ENCODE measurements around the gene PARD3.
"Not testable (repeated sequence)": the region's sequence is repeated elsewhere in the genome, so short reads cannot be mapped to it uniquely, and the experiment has no call there.

Gene PARD3

GRCh38 chr10:34797155-34797554, 17.9 kb downstream of the PARD3 start:
- DNase-seq (ENCODE audit: low spot score): no peak

GRCh38 chr10:34796133-34796532, 19.0 kb downstream of the PARD3 start:
- no peak for DNase-seq (ENCODE audit: low spot score)

DNA sequence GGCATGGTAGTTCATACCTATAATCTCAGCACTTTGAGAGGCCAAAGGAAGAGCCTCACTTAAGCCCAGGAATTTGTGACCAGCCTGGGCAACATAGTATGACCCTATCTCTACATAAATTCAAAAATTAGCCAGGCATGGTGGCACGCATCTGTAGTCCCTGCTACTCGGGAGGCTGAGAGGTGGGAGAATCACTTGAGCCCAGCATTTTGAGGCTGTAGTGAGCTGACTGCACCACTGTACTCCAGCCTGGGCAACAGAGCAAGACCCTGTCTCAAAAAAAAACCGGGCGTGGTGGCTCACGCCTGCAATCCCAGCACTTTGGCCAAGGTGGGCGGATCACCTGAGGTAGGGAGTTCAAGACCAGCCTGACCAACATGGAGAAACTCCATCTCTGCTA, 19.8 kb downstream of the PARD3 start:
- DNase-seq (ENCODE audit: low spot score): no peak

GRCh38 chr10:34794835-34795234, 20.3 kb downstream of the PARD3 start:
- DNase-seq (ENCODE audit: low spot score): no peak

- not testable (repeated sequence) for DNase-seq (ENCODE audit: low spot score)
These were observed 21.5 kb downstream of the PARD3 start for GRCh38 chr10:34793581-34793980.

GRCh38 chr10:34792881-34793280, 22.2 kb downstream of the PARD3 start:
- no peak for DNase-seq (ENCODE audit: low spot score)

- DNase-seq (ENCODE audit: low spot score): no peak
These were observed 23.1 kb downstream of the PARD3 start for GRCh38 chr10:34791947-34792346.

DNA sequence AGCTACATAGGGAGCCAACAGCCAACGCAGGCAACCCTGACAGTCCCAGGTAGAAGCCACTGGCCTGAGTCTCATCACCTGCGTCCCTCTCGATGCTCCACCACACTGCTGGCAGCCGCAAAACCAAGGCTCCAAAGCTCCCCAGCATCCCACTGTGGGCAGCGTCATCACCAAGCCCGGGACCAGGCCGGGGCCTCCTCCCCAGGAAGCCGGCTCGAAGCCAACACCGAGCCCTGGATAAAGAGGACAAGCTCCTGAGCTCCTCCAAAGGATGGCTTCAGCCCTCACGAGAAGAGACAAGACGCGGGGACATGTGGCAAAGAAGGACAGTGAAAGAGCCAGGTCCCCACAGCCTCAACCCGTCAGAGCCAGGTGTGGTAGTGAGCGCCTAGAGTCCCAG, 23.9 kb downstream of the PARD3 start:
- no peak for DNase-seq (ENCODE audit: low spot score)

- DNase-seq (ENCODE audit: low spot score): no peak
These were observed 25.1 kb downstream of the PARD3 start for GRCh38 chr10:34789966-34790506.

DNA sequence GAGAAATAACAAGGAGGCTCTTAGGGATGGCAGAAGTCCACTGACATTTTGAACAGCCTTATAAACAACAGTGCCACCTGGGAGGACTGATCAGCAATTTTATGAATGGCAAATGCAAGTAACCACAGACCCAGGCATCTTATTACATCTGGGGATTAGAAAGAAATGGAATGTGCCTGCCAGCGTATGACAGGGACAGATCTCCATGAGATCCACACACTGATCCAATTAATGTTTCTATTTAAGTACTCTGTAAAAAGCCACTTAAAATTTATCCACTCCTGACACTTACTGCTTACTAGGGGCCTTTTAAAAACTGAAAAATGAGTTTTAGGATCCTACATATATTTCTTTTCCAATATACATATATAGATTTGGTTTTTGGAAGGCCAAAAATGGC, 28.6 kb downstream of the PARD3 start:
- no peak for DNase-seq (ENCODE audit: low spot score)

DNA sequence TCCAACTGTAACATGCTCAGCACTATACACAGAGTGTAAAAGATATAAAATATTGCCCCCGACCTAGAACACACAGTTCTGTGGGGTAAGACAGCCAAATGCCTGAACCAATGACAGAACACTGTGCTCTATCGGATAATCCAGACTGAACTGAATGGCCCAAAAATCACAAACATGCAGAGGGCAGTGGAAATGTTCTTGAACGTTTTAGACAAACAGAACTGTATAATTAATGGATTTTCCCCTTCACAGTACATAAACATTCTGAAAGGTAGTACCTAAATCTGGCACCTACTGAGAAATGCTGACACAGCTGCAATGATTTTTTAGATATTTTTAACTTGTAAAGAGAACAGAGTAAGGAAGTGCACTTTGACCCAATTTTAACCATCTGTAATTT, 33.4 kb downstream of the PARD3 start:
- DNase-seq (ENCODE audit: low spot score): no peak

GRCh38 chr10:34780818-34781380, 34.2 kb downstream of the PARD3 start:
- no peak for DNase-seq (ENCODE audit: low spot score)

- DNase-seq (ENCODE audit: low spot score): no peak
These were observed 36.9 kb downstream of the PARD3 start for GRCh38 chr10:34778237-34778636.

- no peak for DNase-seq (ENCODE audit: low spot score)
These were observed 38.9 kb downstream of the PARD3 start for GRCh38 chr10:34776090-34776690.

DNA sequence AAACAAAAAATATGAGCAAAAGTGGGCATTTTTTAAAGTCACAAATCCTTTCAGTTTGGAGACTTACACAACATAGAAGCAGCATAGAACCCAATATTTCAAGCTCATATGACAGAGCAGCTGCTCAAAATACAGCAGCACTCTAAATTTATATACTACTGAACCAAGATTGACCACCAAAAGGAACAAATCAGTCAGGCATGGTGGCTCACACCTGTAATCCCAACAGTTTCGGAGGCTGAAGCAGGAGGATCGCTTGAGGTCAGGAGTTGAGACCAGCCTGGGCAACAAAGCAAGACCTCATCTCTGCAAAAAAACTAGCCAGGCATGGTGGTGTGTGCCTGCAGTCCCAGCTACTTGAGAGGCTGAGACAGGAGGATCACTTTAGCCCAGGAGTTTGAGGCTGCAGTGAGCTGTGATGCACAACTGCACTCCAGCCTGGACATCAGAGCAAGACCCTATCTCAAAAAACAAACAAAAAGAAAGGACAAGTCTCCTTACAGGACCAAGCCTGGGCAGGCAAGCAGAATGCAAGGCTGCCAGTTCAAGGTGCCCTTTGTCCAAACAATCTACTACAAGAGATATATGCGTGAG, 40.0 kb downstream of the PARD3 start:
- DNase-seq (ENCODE audit: low spot score): no peak

DNA sequence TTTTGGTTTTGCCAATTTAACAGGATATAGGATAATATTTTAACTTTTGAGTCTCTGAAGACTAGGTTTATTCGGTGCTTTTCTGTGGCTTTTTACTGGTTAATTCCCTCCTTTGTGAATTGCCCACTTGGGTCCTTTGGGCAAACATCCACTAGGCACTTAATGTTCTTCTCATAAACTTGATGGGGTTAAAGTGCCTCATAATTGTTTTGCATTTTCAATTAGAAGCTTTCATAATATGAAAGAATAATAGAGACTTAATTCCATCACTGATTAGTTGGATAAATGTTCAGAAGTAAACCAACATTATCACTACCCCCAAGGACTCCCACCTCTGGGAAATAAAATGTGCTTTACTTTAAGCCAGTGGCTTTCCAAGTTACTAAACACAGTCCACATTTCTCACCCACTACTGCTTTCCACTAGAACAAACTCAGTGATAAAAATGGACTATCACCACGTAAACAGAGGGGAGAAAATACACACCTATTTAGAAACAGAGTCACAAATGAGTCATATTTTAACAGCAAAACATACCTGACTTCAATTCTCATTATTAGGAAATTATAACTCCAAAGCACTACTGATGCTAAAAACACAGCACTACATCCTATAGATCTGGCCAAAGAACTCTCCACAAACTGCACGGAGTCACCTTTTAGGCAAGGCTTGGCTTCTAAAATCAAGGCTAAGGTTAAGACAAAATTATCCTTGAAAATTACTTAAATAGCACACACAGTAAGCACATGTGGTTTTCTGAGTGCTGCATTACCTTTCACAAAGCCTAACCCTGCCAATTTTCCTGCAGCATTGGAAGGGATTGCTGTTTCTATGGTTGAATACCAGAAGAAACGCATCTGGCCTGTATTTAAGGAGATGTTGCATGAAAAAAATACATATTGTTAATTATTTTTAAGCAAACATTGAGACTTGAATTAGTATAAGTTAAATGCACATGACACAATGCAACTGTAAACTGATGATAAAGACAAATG, 41.2 kb downstream of the PARD3 start:
- no peak for DNase-seq (ENCODE audit: low spot score)

DNA sequence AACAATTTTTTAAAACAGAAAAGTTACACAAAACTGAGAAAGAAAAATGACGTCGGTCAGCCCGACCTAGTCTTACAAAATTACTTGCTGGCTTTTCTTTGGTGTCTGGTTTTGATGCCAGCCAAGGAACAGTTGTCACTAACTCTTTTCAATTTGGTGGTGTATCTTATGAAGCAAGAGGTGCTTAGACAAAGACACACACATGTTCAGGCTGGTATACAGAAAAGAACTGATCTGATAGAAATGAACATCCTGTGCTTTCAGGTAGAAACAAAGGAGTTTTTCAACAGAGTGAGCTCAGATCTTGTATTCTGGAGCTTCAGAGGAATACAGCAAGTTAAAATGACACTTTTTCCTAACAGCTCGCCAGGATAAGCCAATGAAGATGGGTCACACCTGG, 43.6 kb downstream of the PARD3 start:
- no peak for DNase-seq (ENCODE audit: low spot score)

DNA sequence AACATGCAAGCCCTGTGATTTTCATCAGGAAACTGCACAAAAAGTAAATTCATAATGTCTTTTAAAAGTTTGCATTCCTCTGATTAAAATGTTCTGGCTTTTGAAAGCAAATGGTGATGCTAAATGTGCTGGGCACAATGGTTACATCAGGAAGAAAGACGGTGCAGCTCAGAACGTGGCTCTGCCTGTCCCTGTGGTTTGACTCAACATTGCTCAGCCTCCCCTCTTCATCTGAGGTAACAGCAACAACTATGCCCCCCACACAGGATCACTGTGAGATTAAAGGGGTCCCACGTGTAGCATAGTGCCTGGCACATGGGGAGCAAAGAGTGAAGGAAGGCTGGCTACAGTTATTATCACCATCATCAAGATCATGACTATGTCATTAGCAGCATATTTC, 44.0 kb downstream of the PARD3 start:
- DNase-seq (ENCODE audit: low spot score): no peak

DNA sequence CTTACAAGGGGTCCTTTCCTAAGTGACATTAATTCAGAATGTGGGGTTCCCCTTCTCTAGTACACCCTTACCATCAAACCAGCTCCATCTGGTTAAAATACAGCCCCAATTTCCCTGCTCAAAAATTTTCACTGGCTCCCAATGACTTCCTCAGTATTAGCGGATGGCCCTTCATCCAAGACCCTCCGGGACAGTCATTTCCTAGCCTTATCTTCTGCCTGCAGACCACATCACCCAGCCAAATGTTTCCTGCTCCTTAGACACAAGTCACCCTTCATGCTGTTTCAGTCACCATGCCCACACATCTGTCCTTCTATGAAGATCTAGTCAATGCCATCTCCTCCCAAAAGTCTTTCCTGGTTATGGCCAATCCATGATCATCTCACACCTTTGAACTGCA, 45.2 kb downstream of the PARD3 start:
- DNase-seq (ENCODE audit: low spot score): no peak

- no peak for DNase-seq (ENCODE audit: low spot score)
These were observed 46.1 kb downstream of the PARD3 start for GRCh38 chr10:34768972-34769330.

GRCh38 chr10:34768261-34768971, 46.7 kb downstream of the PARD3 start:
- DNase-seq (ENCODE audit: low spot score): no peak
